IgD-negative memory B cell (primary cell): ENCODE measurements around the gene PCDHGB6. TPM values are rescaled to one million over a fixed set of nuclear protein-coding genes. Genes with fewer than 3 reads are reported as not detected.
A peak's percentile ranks its signal among the peaks of the same experiment; 100 is the strongest.
"Not testable (repeated sequence)": the region's sequence is repeated elsewhere in the genome, so short reads cannot be mapped to it uniquely, and the experiment has no call there.

ENCODE experiments used
- H3K27ac Mint-ChIP-seq, 3 donors: one replicate each; pipeline ENCODE4 v1.8.0; 2020 to 2022; ENCODE audit warnings: mild to moderate bottlenecking in 3 of 3, mixed read lengths in 3 of 3, moderate library complexity in 1 of 3
- H3K27me3 Mint-ChIP-seq: one replicate; pipeline ENCODE4 v1.8.0; 2021; ENCODE audit warnings: mixed read lengths
- H3K36me3 Mint-ChIP-seq: one replicate; pipeline ENCODE4 v1.8.0; 2020; ENCODE audit warnings: mild to moderate bottlenecking, mixed read lengths
- H3K4me1 Mint-ChIP-seq, 3 donors: one replicate each; pipeline ENCODE4 v1.8.0; 2020 to 2022; ENCODE audit warnings: mixed read lengths in 3 of 3, mild to moderate bottlenecking in 1 of 3
- H3K4me3 Mint-ChIP-seq, 4 donors: one replicate each; pipeline ENCODE4 v1.8.0; 2020 to 2022; ENCODE audit warnings: mild to moderate bottlenecking in 4 of 4, mixed read lengths in 4 of 4, moderate library complexity in 3 of 4
- H3K9me3 Mint-ChIP-seq, 3 donors: one replicate each; pipeline ENCODE4 v1.8.0; 2020 to 2021; ENCODE audit warnings: mixed read lengths in 3 of 3, mild to moderate bottlenecking in 1 of 3
- polyA plus RNA-seq: library from polyadenylated mRNA; unstranded; fragments of 300-500 nt; fragmentation: Illumina TruSeq; gene quantifications from one replicate; pipeline ENCODE4 v1.2.3, GENCODE V29; 2021

PCDHGB6 gene
- polyA plus RNA-seq, 1 donor from 2014 or later: 0.39 TPM

DNA sequence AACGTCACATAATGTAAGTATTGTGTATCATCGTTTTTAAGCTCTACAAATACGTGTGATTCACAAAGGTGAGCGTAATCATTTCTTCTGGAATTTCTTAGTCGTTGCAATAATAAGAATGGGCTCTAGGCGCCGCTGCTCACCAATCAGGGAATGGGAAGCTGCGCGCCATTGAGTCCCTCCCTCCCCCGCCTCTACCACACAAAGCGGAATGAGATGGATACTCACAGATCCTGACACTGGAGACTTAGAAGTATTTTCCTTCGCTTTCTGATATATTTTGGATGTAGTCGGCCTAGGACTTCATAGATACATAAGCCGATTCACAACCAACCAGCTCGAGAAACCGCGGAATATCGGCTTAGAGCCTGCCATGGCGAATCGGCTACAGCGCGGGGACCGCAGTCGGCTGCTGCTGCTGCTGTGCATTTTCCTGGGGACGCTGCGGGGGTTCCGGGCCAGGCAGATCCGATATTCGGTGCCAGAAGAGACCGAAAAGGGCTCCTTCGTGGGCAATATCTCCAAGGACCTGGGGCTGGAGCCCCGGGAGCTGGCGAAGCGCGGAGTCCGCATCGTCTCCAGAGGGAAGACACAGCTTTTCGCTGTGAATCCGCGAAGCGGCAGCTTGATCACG lies 13.2 kb downstream of the PCDHGB6 start, which contains the start of gene PCDHGA11:
PCDHGA11 (plus strand) TSS at position 197 of the 634 bp plus-strand sequence; CDS start at position 374, 177 bp downstream.
- H3K27me3 Mint-ChIP-seq: peaks cover 37% of the 10 kb centered on the region
- peak within 1 kb of the TSS; percentile 88 to 94 (median 90) for H3K27ac Mint-ChIP-seq
- H3K4me1 Mint-ChIP-seq: peaks cover 8 to 22% (median 8%) of the 10 kb centered on the region in 3 donors
- peak within 1 kb of the TSS; percentile 84 to 94 (median 92) for H3K4me3 Mint-ChIP-seq
- peaks cover 14 to 39% (median 27%) of the 10 kb centered on the region in 3 donors for H3K9me3 Mint-ChIP-seq
- peaks cover 2% of the 10 kb centered on the region for H3K36me3 Mint-ChIP-seq

DNA sequence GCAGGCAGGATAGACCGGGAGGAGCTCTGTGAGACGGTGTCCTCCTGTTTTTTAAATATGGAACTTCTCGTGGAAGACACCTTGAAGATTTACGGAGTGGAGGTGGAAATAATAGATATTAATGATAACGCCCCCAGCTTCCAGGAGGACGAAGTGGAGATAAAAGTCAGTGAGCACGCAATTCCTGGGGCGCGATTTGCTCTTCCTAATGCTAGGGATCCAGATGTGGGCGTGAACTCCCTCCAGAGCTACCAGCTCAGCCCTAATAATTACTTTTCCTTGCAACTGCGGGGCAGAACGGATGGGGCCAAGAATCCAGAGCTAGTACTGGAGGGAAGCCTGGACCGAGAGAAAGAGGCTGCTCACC lies 13.7 kb downstream of the PCDHGB6 start:
- Mint-ChIP-seq H3K9me3 (peaks cover 14 to 36% (median 27%) of the 10 kb centered on the region in 3 donors), H3K36me3 (peaks cover 2% of the 10 kb centered on the region), H3K27me3 (peaks cover 34% of the 10 kb centered on the region), H3K4me1 (peaks cover 8 to 22% (median 8%) of the 10 kb centered on the region in 3 donors), H3K4me3 (peak overlapping the region; percentile 84 to 94 (median 92)), H3K27ac (peak overlapping the region; percentile 83 to 94 (median 88))

DNA sequence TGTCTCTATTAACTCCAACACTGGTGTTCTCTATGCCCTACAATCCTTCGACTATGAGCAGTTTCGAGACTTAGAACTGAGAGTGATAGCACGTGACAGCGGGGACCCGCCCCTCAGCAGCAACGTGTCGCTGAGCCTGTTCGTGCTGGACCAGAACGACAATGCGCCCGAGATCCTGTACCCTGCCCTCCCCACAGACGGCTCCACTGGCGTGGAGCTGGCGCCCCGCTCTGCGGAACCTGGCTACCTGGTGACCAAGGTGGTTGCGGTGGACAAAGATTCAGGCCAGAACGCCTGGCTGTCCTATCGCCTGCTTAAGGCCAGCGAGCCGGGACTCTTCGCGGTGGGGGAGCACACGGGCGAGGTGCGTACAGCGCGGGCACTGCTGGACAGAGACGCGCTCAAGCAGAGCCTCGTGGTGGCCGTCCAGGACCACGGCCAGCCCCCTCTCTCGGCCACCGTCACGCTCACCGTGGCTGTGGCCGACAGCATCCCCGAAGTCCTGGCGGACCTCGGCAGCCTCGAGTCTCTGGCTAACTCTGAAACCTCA lies 15.0 kb downstream of the PCDHGB6 start:
- Mint-ChIP-seq H3K27ac (peak overlapping the region in 2 of 3 donors; percentile 88 to 90), H3K27me3 (peaks cover 31% of the 10 kb centered on the region), H3K4me1 (peaks cover 7 to 21% (median 7%) of the 10 kb centered on the region in 3 donors), H3K9me3 (peaks cover 14 to 39% (median 27%) of the 10 kb centered on the region in 3 donors), H3K4me3 (peak overlapping the region in 1 of 4 donors; percentile 90), H3K36me3 (peaks cover 2% of the 10 kb centered on the region)

DNA sequence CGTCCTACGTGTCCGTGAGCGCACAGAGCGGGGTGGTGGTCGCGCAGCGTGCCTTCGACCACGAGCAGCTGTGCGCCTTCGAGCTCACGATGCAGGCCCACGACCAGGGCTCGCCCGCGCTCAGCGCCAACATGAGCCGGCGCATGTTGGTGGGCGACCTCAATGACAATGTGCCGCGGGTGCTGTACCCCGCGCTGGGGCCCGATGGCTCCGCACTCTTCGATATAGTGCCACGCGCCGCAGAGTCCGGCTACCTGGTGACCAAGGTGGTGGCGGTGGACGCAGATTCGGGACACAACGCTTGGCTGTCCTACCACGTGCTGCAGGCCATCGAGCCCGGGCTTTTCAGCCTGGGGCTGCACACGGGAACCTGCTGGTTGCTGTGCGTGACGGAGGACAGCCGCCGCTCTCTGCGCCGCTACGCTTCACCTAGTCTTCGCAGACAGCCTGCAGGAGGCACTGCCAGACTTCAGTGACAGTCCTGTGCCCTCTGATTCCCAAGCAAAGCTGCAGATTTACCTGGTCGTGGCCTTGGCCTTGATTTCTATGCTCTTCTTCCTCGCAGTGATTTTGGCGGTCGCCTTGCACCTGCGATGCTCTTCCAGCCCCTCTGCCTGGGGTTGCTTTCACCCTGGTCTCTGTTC lies 20.1 kb downstream of the PCDHGB6 start:
- H3K4me3 Mint-ChIP-seq: no peak overlapping the region
- no peaks in the 10 kb centered on the region for H3K36me3 Mint-ChIP-seq
- H3K9me3 Mint-ChIP-seq: peaks cover 5 to 29% (median 11%) of the 10 kb centered on the region in 3 donors
- peaks cover 17% of the 10 kb centered on the region for H3K27me3 Mint-ChIP-seq
- peak overlapping the region in 2 of 3 donors; percentile 23 to 78 for H3K27ac Mint-ChIP-seq
- H3K4me1 Mint-ChIP-seq: peaks cover 1 to 10% (median 3%) of the 10 kb centered on the region in 3 donors

DNA sequence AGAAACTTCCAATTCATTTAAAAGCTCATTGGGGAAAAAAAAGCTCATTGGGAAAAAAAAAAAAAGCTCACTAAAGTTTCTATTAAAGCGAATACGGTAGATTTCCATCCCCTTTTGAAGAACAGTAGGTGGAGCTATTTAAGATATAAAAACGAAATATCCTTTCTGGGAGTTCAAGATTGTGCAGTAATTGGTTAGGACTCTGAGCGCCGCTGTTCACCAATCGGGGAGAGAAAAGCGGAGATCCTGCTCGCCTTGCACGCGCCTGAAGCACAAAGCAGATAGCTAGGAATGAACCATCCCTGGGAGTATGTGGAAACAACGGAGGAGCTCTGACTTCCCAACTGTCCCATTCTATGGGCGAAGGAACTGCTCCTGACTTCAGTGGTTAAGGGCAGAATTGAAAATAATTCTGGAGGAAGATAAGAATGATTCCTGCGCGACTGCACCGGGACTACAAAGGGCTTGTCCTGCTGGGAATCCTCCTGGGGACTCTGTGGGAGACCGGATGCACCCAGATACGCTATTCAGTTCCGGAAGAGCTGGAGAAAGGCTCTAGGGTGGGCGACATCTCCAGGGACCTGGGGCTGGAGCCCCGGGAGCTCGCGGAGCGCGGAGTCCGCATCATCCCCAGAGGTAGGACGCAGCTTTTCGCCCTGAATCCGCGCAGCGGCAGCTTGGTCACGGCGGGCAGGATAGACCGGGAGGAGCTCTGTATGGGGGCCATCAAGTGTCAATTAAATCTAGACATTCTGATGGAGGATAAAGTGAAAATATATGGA lies 22.7 kb downstream of the PCDHGB6 start, which contains the start of gene PCDHGA12:
PCDHGA12 (plus strand) TSS at position 176 of the 782 bp plus-strand sequence; CDS start at position 429, 253 bp downstream.
- H3K4me1 Mint-ChIP-seq: peaks cover 2 to 10% (median 3%) of the 10 kb centered on the region in 3 donors
- H3K27ac Mint-ChIP-seq: peak within 1 kb of the TSS; percentile 87 to 94 (median 90)
- peaks cover 7 to 24% (median 16%) of the 10 kb centered on the region in 3 donors for H3K9me3 Mint-ChIP-seq
- H3K36me3 Mint-ChIP-seq: peaks cover 2% of the 10 kb centered on the region
- H3K27me3 Mint-ChIP-seq: peaks cover 14% of the 10 kb centered on the region
- peak within 1 kb of the TSS; percentile 88 to 97 (median 93) for H3K4me3 Mint-ChIP-seq

DNA sequence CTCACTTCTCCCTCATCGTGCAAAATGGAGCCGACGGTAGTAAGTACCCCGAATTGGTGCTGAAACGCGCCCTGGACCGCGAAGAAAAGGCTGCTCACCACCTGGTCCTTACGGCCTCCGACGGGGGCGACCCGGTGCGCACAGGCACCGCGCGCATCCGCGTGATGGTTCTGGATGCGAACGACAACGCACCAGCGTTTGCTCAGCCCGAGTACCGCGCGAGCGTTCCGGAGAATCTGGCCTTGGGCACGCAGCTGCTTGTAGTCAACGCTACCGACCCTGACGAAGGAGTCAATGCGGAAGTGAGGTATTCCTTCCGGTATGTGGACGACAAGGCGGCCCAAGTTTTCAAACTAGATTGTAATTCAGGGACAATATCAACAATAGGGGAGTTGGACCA lies 23.5 kb downstream of the PCDHGB6 start:
- Mint-ChIP-seq H3K27me3 (peaks cover 14% of the 10 kb centered on the region), H3K36me3 (peaks cover 2% of the 10 kb centered on the region)

DNA sequence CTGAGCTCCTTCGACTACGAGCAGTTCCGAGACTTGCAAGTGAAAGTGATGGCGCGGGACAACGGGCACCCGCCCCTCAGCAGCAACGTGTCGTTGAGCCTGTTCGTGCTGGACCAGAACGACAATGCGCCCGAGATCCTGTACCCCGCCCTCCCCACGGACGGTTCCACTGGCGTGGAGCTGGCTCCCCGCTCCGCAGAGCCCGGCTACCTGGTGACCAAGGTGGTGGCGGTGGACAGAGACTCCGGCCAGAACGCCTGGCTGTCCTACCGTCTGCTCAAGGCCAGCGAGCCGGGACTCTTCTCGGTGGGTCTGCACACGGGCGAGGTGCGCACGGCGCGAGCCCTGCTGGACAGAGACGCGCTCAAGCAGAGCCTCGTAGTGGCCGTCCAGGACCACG lies 24.5 kb downstream of the PCDHGB6 start:
- not testable (repeated sequence) for H3K4me1 Mint-ChIP-seq, H3K36me3 Mint-ChIP-seq
- Mint-ChIP-seq H3K4me3 (peak overlapping the region in 3 of 4 donors; percentile 57 to 97 (median 91)), H3K9me3 (peaks cover 7 to 19% (median 16%) of the 10 kb centered on the region in 3 donors), H3K27ac (peak overlapping the region in 2 of 3 donors; percentile 53 to 94), H3K27me3 (peaks cover 14% of the 10 kb centered on the region)

More for the DNA sequence above, 23.5 kb downstream of the PCDHGB6 start:
- Mint-ChIP-seq H3K4me1 (peaks cover 2 to 10% (median 3%) of the 10 kb centered on the region in 3 donors), H3K4me3 (peak overlapping the region; percentile 88 to 97 (median 93)), H3K9me3 (peaks cover 7 to 24% (median 16%) of the 10 kb centered on the region in 3 donors), H3K27ac (peak overlapping the region; percentile 35 to 94 (median 87))

DNA sequence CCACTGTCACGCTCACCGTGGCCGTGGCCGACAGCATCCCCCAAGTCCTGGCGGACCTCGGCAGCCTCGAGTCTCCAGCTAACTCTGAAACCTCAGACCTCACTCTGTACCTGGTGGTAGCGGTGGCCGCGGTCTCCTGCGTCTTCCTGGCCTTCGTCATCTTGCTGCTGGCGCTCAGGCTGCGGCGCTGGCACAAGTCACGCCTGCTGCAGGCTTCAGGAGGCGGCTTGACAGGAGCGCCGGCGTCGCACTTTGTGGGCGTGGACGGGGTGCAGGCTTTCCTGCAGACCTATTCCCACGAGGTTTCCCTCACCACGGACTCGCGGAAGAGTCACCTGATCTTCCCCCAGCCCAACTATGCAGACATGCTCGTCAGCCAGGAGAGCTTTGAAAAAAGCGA lies 24.9 kb downstream of the PCDHGB6 start:
- H3K36me3 Mint-ChIP-seq, H3K4me1 Mint-ChIP-seq: not testable (repeated sequence)
- Mint-ChIP-seq H3K27ac (peak overlapping the region in 1 of 3 donors; percentile 45), H3K9me3 (peaks cover 7 to 20% (median 16%) of the 10 kb centered on the region in 3 donors), H3K27me3 (peaks cover 14% of the 10 kb centered on the region), H3K4me3 (peak overlapping the region in 2 of 4 donors; percentile 32 to 63)

DNA sequence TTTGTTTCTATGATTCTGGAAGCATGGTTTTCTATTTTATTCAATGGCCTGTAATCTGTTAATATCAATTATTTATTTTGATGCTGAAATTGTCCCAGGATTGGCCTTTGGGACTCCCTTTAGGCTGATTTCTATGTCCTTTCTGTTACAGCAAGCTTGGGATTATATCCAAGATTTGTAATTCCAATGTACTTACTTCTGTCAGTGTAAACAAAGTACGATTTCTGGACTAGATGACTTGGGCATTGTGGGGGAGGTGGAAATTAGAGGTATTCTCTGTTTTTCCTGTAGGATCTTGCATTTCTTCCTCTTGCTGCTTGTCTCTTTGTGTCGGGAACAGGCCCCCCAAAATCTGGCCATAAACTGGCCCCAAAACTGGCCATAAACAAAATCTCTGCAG lies 26.2 kb downstream of the PCDHGB6 start:
- Mint-ChIP-seq H3K9me3 (peaks cover 7 to 19% (median 13%) of the 10 kb centered on the region in 3 donors), H3K27ac (peak overlapping the region in 1 of 3 donors; percentile 40), H3K4me1 (peaks cover 2 to 10% (median 3%) of the 10 kb centered on the region in 3 donors), H3K4me3 (no peak overlapping the region), H3K27me3 (peaks cover 10% of the 10 kb centered on the region), H3K36me3 (peaks cover 2% of the 10 kb centered on the region)

DNA sequence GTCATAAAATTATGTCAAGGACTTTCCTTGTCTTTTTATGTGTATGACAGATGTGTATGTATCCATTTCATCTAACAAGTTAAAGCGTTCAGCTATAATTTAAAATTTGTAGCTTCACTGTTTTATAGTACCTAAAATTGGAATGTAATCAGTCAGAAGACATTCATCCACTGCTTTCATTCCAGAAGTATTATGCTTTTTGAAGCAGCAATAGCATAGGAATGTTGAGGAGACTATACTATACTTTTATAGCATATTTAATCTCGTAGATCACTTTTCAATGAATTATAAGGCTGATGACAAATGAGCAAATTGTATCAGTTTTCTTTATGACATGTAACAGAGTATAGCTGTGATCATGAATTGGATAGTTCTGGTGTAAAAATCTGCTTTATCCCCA lies 29.4 kb downstream of the PCDHGB6 start:
- Mint-ChIP-seq H3K9me3 (peaks cover 8 to 9% (median 8%) of the 10 kb centered on the region in 3 donors), H3K36me3 (peaks cover 2% of the 10 kb centered on the region), H3K27me3 (peaks cover 5% of the 10 kb centered on the region), H3K27ac (no peak overlapping the region), H3K4me1 (peaks cover 0 to 2% (median 0%) of the 10 kb centered on the region in 3 donors), H3K4me3 (no peak overlapping the region)

DNA sequence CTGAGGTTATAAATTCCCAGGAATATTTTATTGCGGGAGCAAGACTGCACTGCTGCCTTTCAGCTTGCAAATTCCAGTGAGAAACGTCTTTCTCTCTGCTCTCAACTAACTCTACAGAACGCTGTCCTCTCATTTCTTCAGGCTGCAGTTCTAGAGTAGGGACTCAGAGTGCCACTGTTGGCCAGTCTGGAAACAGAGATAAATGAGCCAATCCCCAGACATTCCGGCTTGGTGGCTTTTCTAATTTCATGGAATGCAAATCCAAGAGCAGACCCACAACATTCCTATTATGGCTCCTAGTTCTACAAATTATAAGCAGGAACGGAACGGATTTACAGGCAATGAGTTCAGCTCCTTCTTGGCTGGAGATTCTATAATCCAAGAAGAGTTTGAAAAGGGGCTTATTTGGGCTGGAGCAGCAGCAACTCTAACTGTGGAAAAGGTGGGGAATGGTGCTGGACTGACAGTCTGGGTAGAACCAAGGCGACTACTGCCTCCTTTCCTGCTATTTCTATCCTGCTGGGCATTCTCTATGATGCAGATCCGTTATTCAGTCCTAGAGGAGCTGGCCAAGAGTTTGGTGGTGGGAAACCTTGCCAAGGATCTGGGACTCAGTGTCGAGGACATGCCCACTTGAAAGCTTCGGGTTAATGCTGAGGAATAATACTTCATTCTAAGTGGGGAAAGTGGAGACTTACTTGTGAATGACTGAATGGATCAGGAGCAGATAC lies 31.8 kb downstream of the PCDHGB6 start:
- no peaks in the 10 kb centered on the region for H3K36me3 Mint-ChIP-seq
- peaks cover 2% of the 10 kb centered on the region for H3K27me3 Mint-ChIP-seq
- H3K4me3 Mint-ChIP-seq: no peak overlapping the region
- H3K4me1 Mint-ChIP-seq: peaks cover 3 to 5% (median 3%) of the 10 kb centered on the region in 3 donors
- H3K27ac Mint-ChIP-seq: peak overlapping the region in 1 of 3 donors; percentile 17
- peaks cover 0 to 6% (median 2%) of the 10 kb centered on the region in 3 donors for H3K9me3 Mint-ChIP-seq

DNA sequence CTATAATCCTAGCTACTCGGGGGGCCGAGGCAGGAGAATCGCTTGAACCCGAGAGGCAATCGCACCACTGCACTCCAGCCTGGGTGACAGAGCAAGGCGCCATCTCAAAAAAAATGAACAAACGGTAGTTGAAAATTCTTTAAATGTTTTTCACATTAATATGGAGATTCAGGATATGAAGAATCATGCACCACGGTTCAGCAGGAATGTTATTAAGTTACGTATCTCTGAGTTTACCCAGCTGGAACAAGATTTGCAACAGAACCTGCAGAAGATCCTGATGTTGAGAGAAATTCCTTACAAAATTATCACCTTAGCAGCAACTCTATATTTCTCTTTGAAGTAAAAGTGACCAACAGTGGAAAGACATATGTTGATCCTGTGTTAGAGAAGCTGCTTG lies 32.5 kb downstream of the PCDHGB6 start:
- Mint-ChIP-seq H3K27ac (peak overlapping the region in 1 of 3 donors; percentile 17), H3K4me3 (no peak overlapping the region), H3K4me1 (peaks cover 3 to 5% (median 3%) of the 10 kb centered on the region in 3 donors), H3K27me3 (peaks cover 2% of the 10 kb centered on the region), H3K9me3 (peaks cover 0 to 5% (median 2%) of the 10 kb centered on the region in 3 donors), H3K36me3 (no peaks in the 10 kb centered on the region)

DNA sequence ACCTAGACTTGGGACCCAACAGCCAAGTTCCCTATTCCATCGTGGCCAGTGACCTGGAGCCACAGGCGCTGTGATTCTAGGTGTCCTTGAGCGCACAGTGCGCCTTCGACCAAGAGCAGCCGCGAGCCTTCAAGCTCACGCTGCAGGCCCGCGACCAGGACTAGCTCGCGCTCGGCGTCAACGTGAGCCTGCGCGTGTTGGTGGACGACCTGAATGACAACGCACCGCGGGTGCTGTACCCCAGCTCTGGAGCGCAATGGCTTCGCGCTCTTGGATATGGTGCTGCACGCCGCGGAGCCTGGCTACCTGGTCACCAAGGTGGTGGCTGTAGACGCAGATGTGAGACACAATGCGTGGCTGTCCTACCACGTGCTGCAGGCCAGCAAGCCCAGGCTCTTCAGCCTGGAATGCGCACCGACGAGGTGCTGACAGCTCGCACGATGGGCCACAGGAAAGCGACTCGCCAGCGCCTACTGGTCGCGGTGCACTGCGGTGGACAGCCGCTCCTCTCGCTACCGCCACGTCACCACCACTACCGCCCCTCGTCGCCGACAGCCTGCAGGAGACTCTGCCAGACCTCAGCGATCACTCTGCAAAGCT lies 33.9 kb downstream of the PCDHGB6 start:
- H3K36me3 Mint-ChIP-seq: no peaks in the 10 kb centered on the region
- peaks cover 0 to 5% (median 2%) of the 10 kb centered on the region in 3 donors for H3K9me3 Mint-ChIP-seq
- H3K4me1 Mint-ChIP-seq: peaks cover 3 to 5% (median 3%) of the 10 kb centered on the region in 3 donors
- peak overlapping the region in 1 of 3 donors; percentile 80 for H3K27ac Mint-ChIP-seq
- peaks cover 4% of the 10 kb centered on the region for H3K27me3 Mint-ChIP-seq
- no peak overlapping the region for H3K4me3 Mint-ChIP-seq
